Measurements from ENCODE around the gene OPN4. TPM values are rescaled to one million over a fixed set of nuclear protein-coding genes. Genes with fewer than 3 reads are reported as not detected.
A peak's percentile ranks its signal among the peaks of the same experiment; 100 is the strongest.

Gene OPN4
- total RNA-seq, 1 donor from 2014 or later, result not detected

- no peak overlapping the region for H3K27ac ChIP-seq
- intact Hi-C loops (cut with DNase I), result no loop called here
- H3K4me3 ChIP-seq, result no peak overlapping the region
- TF ChIP-seq, protein P1, sequence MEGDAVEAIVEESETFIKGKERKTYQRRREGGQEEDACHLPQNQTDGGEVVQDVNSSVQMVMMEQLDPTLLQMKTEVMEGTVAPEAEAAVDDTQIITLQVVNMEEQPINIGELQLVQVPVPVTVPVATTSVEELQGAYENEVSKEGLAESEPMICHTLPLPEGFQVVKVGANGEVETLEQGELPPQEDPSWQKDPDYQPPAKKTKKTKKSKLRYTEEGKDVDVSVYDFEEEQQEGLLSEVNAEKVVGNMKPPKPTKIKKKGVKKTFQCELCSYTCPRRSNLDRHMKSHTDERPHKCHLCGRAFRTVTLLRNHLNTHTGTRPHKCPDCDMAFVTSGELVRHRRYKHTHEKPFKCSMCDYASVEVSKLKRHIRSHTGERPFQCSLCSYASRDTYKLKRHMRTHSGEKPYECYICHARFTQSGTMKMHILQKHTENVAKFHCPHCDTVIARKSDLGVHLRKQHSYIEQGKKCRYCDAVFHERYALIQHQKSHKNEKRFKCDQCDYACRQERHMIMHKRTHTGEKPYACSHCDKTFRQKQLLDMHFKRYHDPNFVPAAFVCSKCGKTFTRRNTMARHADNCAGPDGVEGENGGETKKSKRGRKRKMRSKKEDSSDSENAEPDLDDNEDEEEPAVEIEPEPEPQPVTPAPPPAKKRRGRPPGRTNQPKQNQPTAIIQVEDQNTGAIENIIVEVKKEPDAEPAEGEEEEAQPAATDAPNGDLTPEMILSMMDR (IDR thresholded peaks at IDR 0.05), result no peak
- no peak for DNase-seq
- no peak for ATAC-seq
- no peaks in the 10 kb centered on the region for H3K9me3 ChIP-seq
- H3K27me3 ChIP-seq (ENCODE audit: low read depth), result peaks cover 4% of the 10 kb centered on the region
- no peaks in the 10 kb centered on the region for H3K36me3 ChIP-seq
- peaks cover 4% of the 10 kb centered on the region for H3K4me1 ChIP-seq
Observed at GRCh38 chr10:86705905-86706304, 51.6 kb downstream of the OPN4 start.

DNA sequence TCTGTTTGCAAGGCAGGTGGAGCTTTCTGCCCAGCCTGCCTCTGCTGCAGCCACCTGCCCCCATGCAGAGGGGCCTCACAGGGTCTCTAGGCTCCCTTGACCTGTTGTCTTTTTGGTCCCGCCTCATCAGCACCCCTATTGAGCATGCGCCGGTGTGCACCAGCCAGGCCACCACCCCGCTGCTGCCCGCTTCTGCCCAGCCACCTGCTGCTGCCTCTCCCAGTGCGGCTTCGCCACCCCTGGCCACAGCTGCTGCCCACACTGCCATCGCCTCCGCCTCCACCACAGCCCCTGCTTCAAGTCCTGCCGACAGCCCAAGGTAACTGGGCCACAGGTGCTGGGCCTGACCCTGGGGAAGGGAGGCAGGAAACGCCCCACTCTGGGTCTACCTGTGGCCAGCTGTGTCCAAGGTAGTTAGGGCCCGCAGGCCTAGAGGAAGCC is 52.1 kb downstream of the OPN4 start:
- Histone ChIP-seq H3K9me3 (no peaks in the 10 kb centered on the region), H3K4me3 (no peak overlapping the region), H3K4me1 (peaks cover 5% of the 10 kb centered on the region), H3K27ac (no peak overlapping the region), H3K36me3 (no peaks in the 10 kb centered on the region), H3K27me3 (ENCODE audit: low read depth) (peaks cover 4% of the 10 kb centered on the region)
- intact Hi-C loops (cut with DNase I), result no loop called here
- DNase-seq (peak; percentile 25), ATAC-seq (no peak)
- TF ChIP-seq, protein P1 (IDR thresholded peaks at IDR 0.05), result no peak

GRCh38 chr10:86706977-86707376 is 52.6 kb downstream of the OPN4 start:
- ATAC-seq, result no peak
- H3K4me1 ChIP-seq, result peaks cover 6% of the 10 kb centered on the region
- H3K36me3 ChIP-seq, result no peaks in the 10 kb centered on the region
- H3K4me3 ChIP-seq, result no peak overlapping the region
- peaks cover 4% of the 10 kb centered on the region for H3K27me3 ChIP-seq (ENCODE audit: low read depth)
- DNase-seq, result no peak
- no peaks in the 10 kb centered on the region for H3K9me3 ChIP-seq
- H3K27ac ChIP-seq, result no peak overlapping the region
- intact Hi-C loops (cut with DNase I), result no loop called here
- TF ChIP-seq, protein P1 (IDR thresholded peaks at IDR 0.05), result no peak

DNA sequence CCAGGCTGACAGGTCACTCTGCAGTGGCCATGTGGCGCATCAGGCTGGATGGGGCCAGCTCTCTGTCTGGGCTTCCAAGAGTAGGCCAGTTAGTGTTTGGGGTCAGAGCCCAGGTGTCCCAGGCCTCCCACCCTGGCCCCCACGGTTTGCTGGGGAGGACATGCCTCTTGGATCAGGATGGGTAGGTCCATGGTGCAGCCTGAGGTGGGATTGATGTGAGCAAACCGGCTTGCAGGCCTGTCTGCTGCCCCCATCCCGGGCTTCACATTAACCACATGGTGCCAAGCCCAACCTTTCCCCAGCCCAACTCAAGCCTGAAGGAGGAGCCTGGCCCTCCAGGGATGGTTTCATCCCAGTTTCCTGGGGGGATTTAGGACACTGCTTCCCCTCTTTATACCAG is 53.2 kb downstream of the OPN4 start:
- intact Hi-C loops (cut with DNase I), result no loop called here
- DNase-seq (no peak), ATAC-seq (no peak)
- Histone ChIP-seq H3K4me3 (no peak overlapping the region), H3K4me1 (peaks cover 11% of the 10 kb centered on the region), H3K27ac (no peak overlapping the region), H3K27me3 (ENCODE audit: low read depth) (peaks cover 4% of the 10 kb centered on the region), H3K9me3 (no peaks in the 10 kb centered on the region), H3K36me3 (no peaks in the 10 kb centered on the region)
- TF ChIP-seq, protein P1 (IDR thresholded peaks at IDR 0.05), result no peak

- DNase-seq (no peak), ATAC-seq (no peak)
- Histone ChIP-seq H3K27me3 (ENCODE audit: low read depth) (peaks cover 4% of the 10 kb centered on the region), H3K27ac (no peak overlapping the region), H3K4me3 (no peak overlapping the region), H3K9me3 (no peaks in the 10 kb centered on the region), H3K4me1 (peaks cover 14% of the 10 kb centered on the region), H3K36me3 (no peaks in the 10 kb centered on the region)
- TF ChIP-seq, protein P1 (IDR thresholded peaks at IDR 0.05), result no peak
- intact Hi-C loops (cut with DNase I), result no loop called here
Observed at GRCh38 chr10:86708068-86708782, 53.9 kb downstream of the OPN4 start.

Measured in lower lobe of right lung (tissue), 2 donors.